ENCODE measurements around the gene VWA8.
"Not testable (repeated sequence)": the region's sequence is repeated elsewhere in the genome, so short reads cannot be mapped to it uniquely, and the experiment has no call there.

Gene VWA8

DNA sequence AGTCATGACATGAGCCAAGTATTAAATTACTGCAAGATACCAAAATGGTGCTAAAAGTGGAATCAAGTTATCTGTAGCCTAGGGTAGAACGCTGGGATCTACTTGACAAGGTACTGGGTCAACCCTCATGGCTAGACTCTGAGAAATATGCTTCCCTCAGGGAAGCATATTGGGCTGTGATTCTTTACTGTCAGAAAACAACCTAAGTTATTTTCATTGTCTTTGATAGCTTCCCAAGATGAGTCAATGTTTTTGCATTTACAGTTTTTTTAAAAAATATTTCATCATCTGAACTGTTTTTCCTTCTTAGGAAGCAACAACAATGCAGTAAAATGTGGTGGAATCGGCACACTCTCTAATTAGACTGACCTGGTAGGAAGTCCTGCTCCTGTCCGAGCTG is 285.6 kb downstream of the VWA8 start:
- DNase-seq: no peak

DNA sequence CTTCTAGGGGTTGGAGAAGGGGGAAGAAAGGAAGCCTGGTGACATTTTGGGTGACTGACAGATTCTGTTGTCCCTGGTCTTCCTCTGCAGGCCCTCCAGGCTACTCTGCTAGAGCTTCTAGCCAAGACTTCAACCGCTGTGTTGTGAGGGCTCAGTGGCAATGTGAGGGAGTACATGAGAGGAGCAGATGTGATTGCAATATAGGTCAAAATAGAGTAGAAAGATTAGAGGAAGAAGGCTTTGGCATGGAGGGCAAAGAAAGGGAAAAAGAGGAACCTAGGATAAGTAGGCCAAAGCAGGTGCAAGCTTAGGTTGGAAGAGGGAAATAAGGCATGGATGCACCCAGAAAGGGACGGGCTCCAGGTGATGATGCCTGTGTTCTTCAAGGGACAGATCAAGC is 286.7 kb downstream of the VWA8 start:
- no peak for DNase-seq

DNA sequence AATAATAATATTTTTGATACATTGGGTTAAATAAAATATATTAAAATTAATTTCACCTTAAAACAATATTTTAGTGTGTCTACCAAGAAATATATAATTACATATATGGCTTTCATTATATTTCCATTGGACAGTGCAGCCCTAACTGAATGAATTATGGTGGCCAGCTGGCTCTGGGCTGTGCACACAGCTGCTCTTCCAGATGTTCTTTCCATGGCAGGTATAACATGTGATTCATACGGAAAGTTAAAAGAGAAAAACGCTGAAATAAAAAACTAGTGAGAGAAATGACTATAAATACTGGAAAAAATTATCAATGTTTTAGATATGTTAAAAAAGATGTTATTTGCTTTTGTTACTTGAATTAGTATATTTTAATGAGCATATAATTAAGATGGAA is 287.3 kb downstream of the VWA8 start:
- DNase-seq: no peak

DNA sequence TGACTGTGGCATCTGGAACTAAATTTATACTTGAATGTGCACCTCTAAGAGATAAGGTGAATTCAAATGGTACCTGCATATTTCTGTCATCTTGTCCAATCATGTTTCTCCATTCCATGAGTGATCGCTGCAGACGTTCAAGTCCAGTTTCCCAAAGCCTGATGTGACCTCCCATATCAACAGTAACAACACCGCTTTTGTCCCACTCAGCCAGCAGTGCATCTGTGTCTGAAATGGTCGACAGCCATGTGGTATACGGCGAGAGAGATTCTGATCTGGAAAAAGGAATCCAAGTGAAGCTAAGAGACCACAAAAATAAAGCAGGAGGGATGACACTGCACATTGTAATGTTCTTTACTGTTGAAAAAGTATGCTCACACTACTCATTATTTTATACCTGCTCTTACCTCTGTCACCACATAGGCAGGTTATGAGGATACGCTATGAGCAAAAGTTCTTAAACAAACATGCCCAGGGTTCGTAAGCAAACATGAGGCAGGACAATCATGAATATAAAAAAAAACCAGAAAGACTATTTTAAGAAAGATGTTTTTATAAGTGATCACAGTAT is 290.0 kb downstream of the VWA8 start:
- DNase-seq: no peak

DNA sequence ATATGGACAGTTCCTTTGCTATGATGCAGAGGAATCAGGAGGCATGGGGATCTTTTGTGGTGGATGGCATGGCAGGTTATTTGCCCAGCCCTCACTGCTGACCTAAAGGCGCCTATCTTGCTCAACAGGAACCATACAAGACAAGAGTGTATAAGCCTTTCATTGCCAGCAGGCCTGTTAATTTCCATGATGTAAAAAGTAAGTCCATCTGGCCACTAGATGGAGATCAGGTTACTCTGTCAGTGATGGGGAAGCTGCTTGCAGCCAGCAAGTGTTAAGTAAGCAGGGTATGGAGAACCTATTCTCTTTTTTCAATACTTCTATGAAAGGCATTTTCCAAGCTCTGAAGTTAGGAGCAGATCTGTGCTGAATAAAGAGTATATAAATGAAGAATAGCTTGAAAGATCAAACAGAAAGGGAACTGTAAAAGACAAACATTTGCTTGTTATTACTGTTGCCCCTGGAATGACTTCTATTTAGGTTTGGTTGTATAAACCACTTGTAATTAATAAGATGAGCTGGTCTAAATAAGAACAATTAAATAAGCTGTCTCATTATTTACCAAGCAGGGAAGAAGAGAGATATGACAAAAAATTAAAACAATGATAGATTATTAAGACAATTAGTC is 292.7 kb downstream of the VWA8 start:
- no peak for DNase-seq

DNA sequence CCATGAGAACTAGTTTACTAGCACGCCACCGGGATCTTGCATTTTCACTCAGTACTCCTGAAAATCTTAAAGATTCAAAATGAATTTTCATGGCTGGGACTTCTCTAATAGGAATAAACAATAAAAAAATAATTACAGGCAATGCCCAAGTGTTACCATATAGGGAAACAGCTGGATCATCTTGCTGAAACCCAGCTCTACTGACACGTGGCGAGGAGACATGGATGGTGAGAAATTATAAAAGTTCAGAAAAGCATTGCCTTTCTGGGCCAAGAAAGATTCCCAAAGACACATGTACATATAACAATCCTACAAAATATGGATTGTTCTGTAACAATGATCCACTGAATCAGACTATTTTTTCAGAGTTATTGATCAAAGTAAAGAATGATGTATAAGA is 294.3 kb downstream of the VWA8 start:
- no peak for DNase-seq

DNA sequence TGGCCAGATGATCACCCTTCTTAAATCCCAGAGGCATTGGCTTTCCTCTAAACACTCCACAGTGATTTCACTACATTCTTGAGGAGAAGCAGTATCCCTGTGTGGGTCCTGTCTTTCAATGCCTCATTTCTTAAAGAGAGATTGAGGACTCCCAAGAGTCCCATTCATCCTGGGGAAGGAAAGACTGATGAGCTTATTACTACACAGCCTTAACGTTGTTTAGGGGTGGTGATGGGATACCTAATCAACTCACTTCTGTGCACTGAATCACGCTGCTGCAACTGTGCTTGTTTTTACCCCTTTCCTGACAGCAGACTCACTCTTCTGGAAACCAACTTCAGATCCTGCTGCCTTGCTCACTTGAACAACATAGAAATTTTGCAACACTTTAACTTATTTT is 300.5 kb downstream of the VWA8 start:
- DNase-seq: no peak

DNA sequence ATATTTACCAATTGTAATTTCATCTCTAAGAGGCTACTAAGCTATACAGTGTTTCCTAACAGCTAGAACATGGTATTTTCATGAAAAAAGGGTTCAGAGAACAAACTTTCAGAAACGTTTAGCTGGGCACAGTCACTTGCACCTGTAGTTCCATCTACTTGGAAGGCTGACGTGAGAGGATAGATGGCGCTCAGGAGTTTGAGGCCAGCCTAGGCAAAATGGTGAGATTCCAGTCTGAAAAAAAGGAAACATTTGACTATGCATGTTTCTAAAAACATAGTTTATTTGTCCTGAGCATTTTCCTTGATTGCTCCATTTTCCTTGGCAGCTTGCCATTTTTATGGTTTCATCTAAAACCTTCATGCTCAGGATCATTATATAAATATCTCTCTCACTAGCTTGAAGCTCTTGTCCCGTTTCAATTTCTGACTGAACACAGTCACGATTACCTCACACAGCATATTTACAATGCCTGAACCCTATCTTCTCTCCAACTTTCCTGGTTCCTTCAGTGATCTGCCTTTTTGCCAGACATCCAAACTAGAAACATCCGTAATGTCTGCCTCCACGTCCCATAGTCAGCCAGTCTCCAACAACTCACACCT is 302.8 kb downstream of the VWA8 start:
- no peak for DNase-seq

DNA sequence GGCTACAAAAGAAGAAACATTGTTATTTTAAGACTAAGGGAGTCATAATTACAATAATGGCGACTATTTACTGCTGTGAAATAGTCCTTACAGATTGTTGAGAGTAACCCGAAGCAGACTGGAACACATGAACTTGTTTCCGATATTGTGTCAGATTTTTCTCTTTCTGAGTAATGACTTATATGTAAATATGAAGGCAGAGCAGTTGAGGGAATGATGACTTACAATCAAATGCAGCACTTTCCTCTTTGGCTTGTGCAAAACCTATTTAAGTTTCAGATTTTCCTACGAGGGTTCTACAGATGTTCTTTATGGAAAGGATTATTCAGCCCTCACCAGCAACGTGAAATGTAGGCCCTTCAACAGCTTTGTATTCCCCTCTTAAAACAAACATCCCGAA is 304.9 kb downstream of the VWA8 start:
- no peak for DNase-seq

DNA sequence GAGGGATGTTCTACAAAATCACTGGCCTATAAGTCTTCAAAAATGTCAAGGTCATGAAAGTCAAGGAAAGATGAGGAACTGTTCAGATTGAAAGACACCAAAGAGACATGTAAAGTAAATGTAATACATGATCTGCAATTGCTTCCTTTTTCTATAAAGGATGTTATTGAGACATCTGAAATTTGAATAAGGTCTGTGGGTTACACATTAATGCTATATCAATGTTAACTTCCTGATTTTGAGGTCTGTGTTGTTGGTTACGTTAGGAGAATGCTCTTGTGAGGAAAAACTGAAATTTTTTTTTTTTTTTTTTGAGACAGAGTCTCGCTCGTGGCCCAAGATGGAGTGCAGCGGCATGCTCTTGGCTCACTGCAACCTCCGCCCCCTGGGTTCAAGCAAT is 306.1 kb downstream of the VWA8 start:
- no peak for DNase-seq

DNA sequence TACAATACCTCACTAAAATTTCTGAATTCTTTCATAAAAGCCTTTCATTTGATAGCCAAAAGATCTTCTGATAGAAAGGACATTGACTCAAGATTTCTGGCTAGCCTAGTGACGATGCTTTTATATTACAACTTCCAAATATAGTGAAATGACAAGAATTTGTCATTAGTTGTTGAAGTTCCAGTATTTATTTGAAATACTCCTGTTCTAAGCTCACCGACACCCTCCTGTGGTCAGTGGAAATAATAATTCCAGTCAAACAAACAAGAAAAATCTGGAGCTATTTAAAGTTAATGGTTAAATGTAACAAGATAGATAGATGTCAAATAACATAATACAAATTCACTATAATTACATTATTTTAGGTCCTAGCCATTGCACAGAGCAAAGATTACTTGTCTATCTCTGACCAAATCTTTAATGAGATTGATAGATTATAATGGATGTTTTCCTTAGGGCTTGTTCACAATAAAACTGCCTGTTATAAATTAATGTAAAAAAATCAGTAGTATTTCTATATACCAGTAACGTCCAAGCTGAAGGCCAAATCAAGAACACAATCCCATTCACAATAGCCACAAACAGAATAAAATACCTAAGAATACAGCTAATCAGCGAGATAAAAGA is 308.1 kb downstream of the VWA8 start:
- DNase-seq: peak; percentile 8 to 47

DNA sequence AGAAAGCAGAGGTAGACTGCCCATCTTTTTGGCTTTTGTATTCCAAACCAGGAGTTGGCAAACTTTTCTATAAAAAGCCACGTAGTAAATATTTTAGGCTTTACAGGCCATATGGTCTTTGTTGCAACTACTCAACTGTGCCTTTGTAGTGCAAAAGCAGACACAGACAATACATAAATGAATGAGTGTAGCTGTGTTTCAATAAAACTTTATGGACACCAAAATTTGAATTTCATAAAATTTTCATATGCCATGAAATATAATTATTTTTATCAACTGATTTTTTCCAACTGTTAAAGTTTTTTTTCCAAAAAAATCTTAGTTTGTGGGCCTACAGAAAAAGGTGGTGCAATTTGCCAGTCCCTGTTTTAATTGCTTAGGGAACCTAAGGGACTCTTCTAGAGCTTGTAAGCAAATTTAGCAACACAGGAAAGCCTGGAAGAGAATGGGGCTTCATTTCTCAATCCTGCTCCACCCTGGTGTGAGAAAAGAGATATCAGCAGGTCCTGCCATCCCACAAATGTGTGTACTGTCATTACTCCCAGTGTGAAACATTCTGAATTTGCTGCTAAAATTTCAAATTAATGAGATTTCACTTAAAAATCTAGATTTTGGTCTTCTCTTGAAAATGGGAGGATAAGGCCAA is 309.4 kb downstream of the VWA8 start:
- DNase-seq: no peak

DNA sequence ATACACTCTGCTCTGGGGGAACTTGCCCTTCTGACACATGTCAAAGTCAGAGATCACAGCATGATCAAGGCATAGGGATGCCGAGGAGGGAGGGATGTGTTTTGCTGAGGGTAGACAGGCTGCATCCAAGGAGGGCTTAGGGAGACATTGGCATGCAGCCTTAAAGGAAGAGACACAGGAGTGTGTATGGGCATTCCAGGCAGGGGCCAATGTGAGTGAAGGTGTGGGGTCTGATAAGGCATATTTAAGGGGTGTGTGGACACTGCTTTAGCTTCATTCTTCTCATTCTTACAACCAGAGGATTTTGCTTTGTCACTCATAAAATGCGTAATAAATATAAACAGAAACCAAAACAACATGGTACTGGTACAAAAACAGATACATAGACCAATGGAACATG is 310.2 kb downstream of the VWA8 start:
- no peak for DNase-seq

DNA sequence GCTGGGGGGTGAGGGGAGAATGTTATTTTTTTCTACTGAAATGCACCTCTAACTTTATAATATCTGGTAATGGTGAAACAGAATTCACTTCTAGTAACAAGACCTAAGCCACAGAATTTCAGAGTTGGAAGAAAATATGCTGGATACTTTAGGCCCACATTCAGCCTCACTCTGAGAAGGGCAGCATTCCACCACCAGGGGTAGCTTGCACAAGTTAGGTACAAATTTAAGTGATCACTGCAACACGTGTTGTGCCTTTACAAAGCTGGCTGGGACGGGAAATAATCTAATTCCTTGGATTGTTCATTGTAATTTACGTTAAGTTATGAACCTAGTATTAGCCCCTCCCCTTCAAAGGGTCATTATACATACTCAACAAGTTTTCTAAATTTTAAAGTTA is 311.2 kb downstream of the VWA8 start:
- no peak for DNase-seq

DNA sequence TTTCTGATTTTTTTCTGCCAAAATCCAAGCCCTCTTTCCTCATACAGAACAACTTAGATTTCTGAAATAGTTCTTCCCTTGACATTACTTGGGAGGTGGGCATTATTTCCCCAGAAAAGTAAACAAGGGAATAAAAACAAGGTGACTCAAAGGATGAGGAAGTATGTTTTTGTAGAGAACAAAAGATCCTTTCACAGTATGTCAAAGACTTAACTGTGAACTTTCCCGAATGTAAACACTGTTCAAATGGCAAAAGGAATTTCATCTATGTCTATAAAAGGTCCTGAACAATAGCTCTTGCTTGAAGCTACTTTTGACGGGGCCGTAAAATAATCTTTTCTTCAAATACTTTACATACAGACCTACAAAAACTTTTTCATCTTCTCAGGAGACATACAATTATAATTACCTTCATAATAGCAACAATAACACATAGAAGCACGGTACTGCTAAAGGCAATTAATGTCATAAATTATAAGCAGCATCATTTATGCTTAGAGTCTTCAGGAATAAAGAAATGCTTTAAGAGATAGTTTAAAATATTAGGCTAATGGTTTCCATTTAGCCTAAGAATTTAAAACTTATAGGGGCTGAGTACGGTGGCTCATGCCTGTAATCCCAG is 312.5 kb downstream of the VWA8 start:
- no peak for DNase-seq

DNA sequence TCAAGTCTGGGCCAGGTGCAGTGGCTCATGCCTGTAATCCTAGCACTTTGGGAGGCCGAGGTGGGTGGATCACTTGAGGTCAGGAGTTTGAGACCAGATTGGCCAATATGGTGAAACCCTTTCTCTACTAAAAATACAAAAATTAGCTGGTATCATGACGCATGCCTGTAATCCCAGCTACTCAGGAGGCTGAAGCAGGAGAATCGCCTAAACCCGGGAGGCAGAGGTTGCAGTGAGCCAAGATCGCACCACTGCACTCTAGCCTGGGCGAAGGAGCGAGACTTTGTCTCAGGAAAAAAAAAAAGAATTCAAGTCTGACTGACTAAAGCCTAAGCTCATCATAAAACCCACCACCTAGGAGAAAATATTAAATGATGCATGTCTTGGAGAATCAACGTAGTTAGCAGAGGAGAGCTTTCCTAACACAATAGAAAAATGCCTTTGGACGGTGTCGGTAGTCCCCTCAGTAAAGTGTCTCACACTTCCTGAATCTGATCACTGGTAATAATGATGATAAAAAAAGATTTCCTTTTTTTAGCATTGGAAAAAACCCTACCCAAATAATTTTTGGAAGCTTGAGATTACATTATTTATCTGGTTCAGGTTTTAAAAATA is 313.1 kb downstream of the VWA8 start:
- DNase-seq: not testable (repeated sequence)

DNA sequence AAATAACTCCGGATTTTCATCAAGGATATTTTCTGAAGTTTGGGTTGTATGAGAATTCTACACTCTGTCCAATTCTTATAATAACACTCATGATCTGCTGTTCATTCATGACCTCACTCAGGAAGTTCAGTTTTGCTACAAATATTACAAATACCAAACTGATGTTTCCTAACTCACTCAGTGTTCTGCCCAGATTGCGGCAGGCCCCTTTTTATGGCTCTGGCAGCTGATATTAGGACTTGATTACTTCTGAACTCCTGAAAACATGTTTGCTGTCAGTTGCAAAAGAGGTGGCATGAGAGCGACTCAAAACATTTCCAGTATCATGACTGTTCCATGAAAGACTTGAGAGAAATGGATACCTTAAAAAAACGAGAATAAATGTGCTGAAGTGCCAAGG is 315.6 kb downstream of the VWA8 start:
- DNase-seq: no peak

DNA sequence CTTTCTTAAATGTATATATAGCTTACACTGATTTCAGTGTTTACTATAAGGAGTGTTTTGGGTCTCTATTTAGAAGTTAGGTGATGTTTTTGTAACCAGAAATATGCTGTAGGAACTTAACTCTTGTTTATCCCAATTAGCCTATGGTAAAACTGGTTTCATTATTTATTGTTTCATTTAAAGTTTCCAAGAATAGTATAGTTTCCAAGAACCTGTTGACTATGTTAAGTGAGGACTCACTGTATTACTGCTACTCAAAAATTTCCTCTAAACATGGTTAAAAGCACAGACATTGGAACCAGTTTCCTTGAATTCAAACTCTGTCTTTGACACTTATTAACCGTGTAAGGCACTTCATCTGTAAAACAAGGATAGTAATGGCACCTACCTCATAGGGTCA is 316.2 kb downstream of the VWA8 start:
- no peak for DNase-seq

DNA sequence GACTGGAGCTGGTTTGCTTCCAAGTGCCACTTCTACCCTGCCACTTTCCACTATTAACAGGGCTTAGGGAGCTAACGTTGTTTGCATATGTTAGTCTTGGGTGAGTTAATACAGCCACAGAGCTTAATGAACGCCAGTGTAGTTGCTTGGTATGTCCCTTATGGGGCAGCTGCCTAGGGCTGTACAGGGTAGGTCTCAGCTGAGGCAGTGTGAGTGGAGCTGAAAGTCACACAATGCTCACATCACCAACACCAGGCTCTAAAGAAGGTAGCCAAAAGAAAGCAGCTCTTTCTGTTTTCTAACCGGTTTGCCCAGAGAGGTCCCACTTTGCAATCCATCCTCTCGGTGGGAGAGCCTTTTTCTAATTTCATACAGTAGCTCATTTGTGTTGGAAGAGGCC is 317.4 kb downstream of the VWA8 start:
- no peak for DNase-seq

DNA sequence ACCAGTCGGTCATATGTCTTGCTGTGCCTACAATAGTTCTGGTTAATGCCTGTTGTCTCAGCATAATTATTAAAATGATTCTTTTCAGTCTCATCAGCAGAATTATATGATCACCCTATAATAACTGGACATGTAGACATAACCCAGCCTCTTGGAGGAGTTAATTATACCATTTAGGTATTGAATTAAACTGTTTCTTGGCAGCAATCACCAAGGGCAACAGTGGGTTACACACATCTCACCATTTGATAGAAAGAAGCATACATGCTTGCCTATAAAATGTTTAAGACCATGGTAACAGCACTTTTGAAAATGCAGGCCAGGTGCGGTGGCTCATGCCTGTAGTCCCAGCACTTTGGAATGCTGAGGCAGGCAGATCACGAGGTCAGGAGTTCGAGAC is 318.9 kb downstream of the VWA8 start:
- DNase-seq: no peak

DNA sequence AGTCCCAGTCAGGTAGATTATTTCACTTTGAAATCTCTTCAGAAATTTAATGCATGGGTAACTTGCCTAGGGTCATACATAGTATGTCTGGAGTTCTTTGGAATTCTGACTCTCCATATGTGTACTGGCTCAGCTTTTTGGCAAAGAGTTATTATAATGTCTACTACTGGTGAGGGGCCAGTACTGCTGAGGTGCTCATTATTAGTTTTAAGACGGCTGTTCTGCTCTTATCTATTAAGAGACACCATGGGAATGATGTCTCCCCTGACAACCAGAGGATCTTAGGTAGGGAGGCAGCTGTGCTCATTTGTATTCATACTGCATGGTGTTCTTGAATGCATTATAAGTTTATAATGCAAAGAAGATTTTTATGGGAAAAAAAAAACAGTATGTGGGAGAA is 319.5 kb downstream of the VWA8 start:
- no peak for DNase-seq

DNA sequence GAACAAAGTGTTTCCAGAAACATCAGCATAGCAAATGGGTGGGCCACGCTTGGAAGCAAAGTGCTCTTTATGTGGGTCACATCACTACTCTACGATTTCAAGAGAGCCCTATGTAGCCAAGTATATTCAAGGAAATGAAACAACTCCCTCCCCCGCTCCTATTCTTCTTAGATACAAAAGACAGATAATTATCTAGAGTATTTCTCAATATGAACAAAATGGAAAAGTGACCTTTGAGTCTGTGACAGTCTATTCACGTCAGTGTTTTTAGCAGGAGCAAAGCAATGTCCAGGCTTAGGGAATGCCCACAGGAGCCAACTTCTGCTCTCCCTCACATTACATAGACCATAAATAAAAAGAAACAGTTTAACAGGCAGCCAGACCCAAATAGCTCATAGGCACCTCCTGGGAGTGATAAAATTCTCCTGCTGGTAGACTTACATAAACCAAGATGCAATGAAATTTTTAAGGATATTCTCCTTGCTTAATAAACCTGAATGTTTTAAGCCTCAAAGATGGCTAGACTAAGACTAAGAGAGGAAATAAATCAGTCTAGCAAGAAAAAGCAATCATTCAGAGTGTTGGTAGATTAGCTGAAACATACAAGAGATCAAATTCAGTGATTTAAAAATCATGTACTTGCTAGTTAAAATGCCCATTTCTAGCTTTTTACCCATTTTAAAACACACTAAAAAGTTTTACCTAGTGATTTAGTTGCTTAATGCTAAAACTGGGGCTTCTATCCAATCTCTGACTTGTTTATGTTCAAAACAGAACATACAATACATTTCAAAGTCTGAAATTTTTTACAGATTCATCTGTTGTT is 320.7 kb downstream of the VWA8 start:
- no peak for DNase-seq
